HS-5 (cell line): ENCODE measurements around the gene SNRNP27.
A peak's percentile ranks its signal among the peaks of the same experiment; 100 is the strongest.

Experiments
- DNase-seq: peaks from one replicate; pipeline ENCODE4 v3.0.0-alpha.2; 2012; ENCODE audit warnings: low read depth

The SNRNP27 gene

GRCh38 chr2:69916106-69916505 is 22.4 kb downstream of the SNRNP27 start:
- no peak for DNase-seq

GRCh38 chr2:69917852-69918251 is 24.1 kb downstream of the SNRNP27 start:
- DNase-seq: peak; percentile 67

GRCh38 chr2:69918401-69918800 is 24.6 kb downstream of the SNRNP27 start:
- no peak for DNase-seq

- no peak for DNase-seq
Measured at GRCh38 chr2:69923116-69923515, 29.4 kb downstream of the SNRNP27 start.

GRCh38 chr2:69926849-69927515 is 33.2 kb downstream of the SNRNP27 start:
- DNase-seq: no peak

- DNase-seq: no peak
Measured at GRCh38 chr2:69931832-69932595, 38.3 kb downstream of the SNRNP27 start.

GRCh38 chr2:69932596-69932922 is 38.8 kb downstream of the SNRNP27 start:
- no peak for DNase-seq

DNA sequence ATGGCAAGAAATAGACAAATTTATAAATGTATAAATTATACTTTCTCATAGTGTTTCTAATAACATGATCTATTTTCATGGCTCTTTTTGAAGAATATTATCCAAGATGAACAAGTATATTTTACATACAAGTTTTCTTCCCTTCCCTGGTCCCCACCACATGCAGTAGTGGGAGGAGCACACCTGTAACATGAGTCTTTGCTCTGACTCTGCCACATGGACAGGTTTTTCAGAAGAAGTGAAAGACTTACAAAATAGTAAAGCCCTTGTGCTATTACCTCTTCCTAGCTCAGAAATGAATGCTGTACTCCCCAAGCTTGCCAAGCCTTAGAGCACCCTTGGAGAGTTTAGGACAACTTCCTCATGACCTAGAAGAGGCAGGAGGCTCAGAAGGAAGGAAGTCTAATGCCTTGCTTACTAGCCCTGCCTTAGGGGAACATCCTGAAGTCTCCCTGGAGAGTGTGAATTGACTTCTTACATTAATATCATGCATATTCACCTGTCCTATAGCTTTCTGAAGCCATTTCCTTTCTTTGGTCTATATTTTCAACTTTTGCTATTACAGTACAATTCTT is 39.6 kb downstream of the SNRNP27 start:
- no peak for DNase-seq

- DNase-seq: peak; percentile 63
Measured at GRCh38 chr2:69933839-69934613, 40.3 kb downstream of the SNRNP27 start.

DNA sequence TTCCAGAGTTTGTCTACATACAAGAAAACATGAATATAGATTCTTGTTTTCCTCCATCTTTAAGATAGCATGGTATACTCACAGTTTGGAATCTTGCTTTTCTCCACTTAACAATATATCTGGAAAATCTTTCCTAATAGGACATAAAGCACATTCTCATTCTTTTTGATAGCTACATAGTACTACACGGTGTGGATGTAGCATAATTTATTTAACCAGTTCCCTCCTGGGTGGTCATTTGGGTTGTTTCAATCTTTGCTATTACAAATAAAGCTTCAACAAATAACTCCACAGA is 40.8 kb downstream of the SNRNP27 start:
- DNase-seq: no peak

DNA sequence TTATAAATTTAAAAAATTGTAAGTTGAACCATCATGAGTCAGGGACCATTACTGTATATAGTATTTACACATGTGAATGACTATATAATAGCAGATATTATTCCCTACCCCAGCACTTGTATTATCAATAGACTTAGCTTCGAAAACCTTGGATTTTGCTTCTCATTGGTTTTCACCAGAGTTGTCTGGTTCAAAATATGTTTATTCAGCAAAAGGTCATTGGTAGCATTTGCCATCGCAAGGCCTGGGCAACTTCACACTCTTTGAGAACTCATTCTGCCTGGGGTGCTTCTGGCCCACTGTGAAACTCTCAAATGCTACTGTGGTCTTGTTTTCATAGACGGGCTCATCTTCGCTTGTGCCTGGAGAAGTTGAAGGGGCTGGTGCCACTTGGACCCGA is 41.3 kb downstream of the SNRNP27 start:
- DNase-seq: no peak

DNA sequence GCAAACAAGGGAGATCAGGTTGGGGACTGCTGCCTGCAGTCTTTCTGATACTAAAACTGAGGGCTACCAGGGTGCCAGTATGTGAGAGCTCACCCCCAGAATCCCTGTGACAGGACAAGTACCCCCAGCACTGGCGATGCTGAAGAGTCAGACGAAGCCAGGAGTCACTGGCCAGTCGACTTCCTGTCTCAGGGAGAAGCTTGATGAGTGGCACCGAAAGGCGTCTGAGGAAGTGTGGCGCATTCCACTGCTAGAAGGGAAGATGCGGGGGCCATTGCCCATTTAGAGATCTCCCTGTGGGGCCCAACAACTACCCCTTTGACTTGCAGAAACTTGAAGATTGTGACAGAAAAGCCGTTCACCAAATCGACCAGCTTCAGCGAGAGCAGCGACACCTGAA is 43.1 kb downstream of the SNRNP27 start:
- DNase-seq: no peak

DNA sequence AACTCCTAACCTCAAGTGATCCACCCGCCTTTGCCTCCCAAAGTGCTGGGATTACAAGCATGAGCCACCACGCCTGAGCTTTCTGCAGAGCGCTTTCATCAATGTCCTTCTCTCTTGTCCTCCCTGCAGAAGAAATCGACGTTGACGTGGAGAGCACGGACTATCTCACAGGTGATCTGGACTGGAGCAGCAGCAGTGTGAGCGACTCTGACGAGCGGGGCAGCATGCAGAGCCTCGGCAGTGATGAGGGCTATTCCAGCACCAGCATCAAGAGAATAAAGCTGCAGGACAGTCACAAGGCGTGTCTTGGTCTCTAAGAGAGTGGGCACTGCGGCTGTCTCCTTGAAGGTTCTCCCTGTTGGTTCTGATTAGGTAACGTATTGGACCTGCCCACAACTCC is 44.2 kb downstream of the SNRNP27 start:
- DNase-seq: no peak

GRCh38 chr2:69939722-69940121 is 46.0 kb downstream of the SNRNP27 start:
- DNase-seq: no peak

DNA sequence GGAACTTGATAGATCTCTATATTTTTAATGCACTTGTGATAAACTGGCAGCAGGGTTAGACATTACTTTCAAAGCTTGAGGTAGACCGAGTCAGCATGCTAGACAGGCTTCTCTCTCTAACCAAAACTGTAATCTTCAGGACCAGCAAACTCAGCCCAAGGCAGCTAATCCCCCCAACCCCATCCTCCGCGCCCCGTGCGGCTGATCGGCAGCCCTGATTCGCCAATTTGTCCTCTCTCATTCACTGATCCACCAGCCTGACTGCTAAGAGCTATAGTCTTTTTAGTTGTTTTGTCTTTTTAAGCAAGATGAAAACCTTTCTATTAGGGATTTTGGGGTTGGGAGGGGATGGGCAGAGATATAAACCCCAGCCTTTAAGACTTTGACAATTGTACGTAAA is 46.9 kb downstream of the SNRNP27 start:
- no peak for DNase-seq

DNA sequence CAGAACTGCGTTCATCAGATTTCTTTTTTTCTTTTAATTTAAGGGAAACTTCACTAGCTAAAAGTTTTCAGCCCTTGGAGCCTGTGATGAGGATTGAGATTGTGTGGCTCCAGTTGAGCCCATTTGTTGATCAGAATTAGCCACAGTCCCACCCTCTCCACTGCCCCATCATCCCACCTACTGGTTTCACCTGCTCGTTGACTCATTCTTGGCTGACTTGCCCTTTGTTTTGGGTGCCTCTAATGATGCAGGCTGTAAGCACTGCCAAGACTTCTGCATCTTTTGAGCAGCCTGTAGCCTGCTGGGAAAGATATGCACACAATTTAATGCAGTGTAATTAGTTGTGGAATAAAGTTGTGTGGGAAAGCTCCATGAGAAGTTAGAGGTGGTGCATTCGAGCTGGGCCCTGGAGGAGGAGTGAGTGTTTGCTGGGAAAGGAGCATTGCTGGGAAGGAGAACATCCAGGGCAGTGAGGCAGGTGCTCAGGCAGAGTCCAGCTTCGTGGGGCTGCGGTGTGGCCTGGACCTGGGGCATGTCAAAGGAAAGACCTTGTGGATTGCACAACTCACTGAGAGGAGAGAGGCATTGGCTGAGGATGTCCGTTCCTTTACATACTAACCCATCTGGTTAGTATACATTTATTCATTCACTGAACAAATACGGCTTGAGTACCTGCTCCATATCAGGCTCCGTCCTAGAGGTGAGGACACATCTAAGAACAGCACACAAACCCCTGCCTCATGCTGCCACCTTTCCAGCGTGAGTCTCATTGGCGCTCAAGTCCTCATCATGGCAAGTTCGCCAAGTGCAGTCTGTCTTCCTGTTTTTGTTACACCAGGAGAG is 49.5 kb downstream of the SNRNP27 start:
- no peak for DNase-seq

DNA sequence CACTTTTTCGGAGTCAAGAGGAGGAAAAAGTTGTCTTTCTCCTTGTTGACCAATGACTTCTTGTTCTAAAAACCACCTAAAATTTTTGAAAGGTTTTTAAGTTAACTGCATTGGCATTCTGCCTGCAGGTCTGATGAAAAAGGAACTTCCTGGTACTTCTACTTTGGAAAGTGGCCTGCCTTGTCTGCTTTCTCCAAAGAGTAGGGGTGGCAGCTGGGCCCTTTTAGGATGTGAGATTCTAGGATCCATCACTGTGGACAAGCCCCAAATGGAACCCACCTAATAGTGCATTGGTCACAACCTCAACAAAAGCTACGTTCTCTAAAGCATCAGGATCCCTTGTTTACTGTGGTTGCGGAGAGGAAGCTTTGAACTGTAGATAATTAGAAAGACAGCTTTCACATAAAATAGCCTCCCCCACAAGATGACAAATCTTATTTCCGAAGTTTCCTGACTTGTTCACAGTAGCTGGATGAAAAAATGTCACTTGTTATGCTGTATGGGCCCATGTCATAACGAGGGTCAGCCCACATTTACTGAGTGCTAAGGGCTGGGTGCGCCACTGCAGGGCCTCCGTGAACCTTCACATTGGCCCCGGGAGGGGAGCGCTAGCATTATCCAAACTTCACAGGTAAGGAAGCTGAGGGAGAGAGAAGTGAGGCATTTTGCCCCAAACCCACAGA is 50.2 kb downstream of the SNRNP27 start:
- DNase-seq: no peak

- no peak for DNase-seq
Measured at GRCh38 chr2:69944756-69945155, 51.0 kb downstream of the SNRNP27 start.

DNA sequence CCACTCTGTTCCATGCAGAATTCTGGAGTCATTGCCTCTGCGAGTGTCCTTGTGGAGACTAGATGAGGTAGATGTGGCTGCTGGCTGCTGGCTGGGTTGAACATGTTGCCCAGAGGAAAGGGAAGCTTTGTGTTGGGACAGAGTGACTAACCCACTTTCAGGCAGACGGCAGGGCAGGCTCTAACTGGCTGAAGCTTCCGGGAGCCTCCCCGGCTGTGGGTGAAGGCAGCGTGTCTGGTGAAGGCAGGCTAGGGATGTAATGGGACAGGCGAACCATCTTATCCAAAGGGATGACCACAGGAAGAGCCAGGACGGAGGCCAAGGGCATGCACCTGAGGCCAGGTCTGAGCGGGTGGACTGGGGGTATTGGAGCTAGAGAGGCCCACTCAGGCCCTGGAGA is 51.7 kb downstream of the SNRNP27 start:
- DNase-seq: no peak

- DNase-seq: no peak
Measured at GRCh38 chr2:69945941-69946340, 52.2 kb downstream of the SNRNP27 start.
